Astrocyte (in vitro differentiated cells and primary cell): ENCODE measurements around the gene PARD3B.

ENCODE experiments used
- CTCF ChIP-seq: IDR thresholded peaks from 2 replicates; pipeline ENCODE4 v1.5.1; 2011; ENCODE audit warnings: low read depth, mild to moderate bottlenecking, inconsistent platforms, low read length, moderate library complexity; ENCODE audit not compliant: insufficient read depth
- EZH2 ChIP-seq: IDR thresholded peaks from 2 replicates; pipeline ENCODE4 v1.6.1; 2012; ENCODE audit warnings: mild to moderate bottlenecking, low read length, inconsistent platforms; ENCODE audit not compliant: insufficient read depth

GRCh38 chr2:205658572-205658971 is 1113.3 kb downstream of the PARD3B start:
- TF ChIP-seq CTCF (no peak), EZH2 (no peak)
